HepG2 (cell line): ENCODE results near the gene NT5C. TPM values are rescaled to one million over a fixed set of nuclear protein-coding genes. Genes with fewer than 3 reads are reported as not detected.

Experiments used
- AGO2 ChIP-seq: fragments of 200-400 bp; formaldehyde crosslinking; optimal IDR thresholded peaks from 2 replicates; pipeline ENCODE3; 2017; ENCODE audit warnings: mild to moderate bottlenecking, low read depth, low read length, moderate library complexity
- AKNA ChIP-seq: sonication (generic); formaldehyde crosslinking; IDR thresholded peaks from 2 replicates; pipeline ENCODE4 v1.4.0; 2020; ENCODE audit warnings: missing genetic modification reagents, borderline replicate concordance
- HDAC1 ChIP-seq: sonication (generic); formaldehyde crosslinking; IDR thresholded peaks from 2 replicates; pipeline ENCODE4 v1.5.1; 2020; ENCODE audit warnings: mild to moderate bottlenecking, missing genetic modification reagents
- KAT8 ChIP-seq: IDR thresholded peaks from 2 replicates; pipeline ENCODE4 v1.6.1; 2016; ENCODE audit warnings: missing genetic modification reagents, missing compliant biosample characterization
- MAZ ChIP-seq, 2 experiments: sonication (generic) in 1 of 2; formaldehyde crosslinking in 1 of 2; IDR thresholded peaks; 2 replicates each; pipeline versions ENCODE4 v1.5.0 to v1.6.1; 2012 to 2020; ENCODE audit warnings: low read depth in 2 of 2, mild to moderate bottlenecking in 2 of 2, borderline replicate concordance in 1 of 2, improper control_type of control experiment in 1 of 2, low read length in 1 of 2, missing genetic modification reagents in 1 of 2, moderate library complexity in 1 of 2
- THRA ChIP-seq: sonication (generic); formaldehyde crosslinking; IDR thresholded peaks from 2 replicates; pipeline ENCODE4 v1.4.0; 2020; ENCODE audit warnings: missing genetic modification reagents, borderline replicate concordance
- ZNF17 ChIP-seq: sonication (generic); formaldehyde crosslinking; IDR thresholded peaks from 2 replicates; pipeline ENCODE4 v1.5.0; 2020; ENCODE audit warnings: mild to moderate bottlenecking, missing genetic modification reagents
- ZNF280D ChIP-seq: sonication (generic); formaldehyde crosslinking; IDR thresholded peaks from 2 replicates; pipeline ENCODE4 v1.5.1; 2020; ENCODE audit warnings: mild to moderate bottlenecking, missing genetic modification reagents
- ZNF512B ChIP-seq: sonication (generic); formaldehyde crosslinking; IDR thresholded peaks from 2 replicates; pipeline ENCODE4 v1.5.1; 2020; ENCODE audit warnings: missing genetic modification reagents, mild to moderate bottlenecking, borderline replicate concordance
- ZNF530 ChIP-seq: sonication (generic); formaldehyde crosslinking; IDR thresholded peaks from 2 replicates; pipeline ENCODE4 v1.5.0; 2020; ENCODE audit warnings: low read depth, mild to moderate bottlenecking, missing genetic modification reagents
- ZNF710 ChIP-seq: sonication (generic); formaldehyde crosslinking; IDR thresholded peaks from 2 replicates; pipeline ENCODE4 v1.5.0; 2020; ENCODE audit warnings: mild to moderate bottlenecking, missing genetic modification reagents, borderline replicate concordance
- ZNF75D ChIP-seq: sonication (generic); formaldehyde crosslinking; IDR thresholded peaks from 2 replicates; pipeline ENCODE4 v1.8.1; 2023; ENCODE audit warnings: missing genetic modification reagents, mild to moderate bottlenecking, borderline replicate concordance
- polyA plus RNA-seq, 8 experiments: library from polyadenylated mRNA; depleted of rRNA in 3 of 8; stranded (reverse) in 7 of 8; unstranded in 1 of 8; fragments of >200 nt; fragmentation: Illumina TruSeq in 4 of 8; extraction: Trizol in 4 of 8; gene quantifications; 2 replicates each; pipeline versions ENCODE4 v1.2.1 to v1.2.3, GENCODE V29; 2011 to 2016; ENCODE audit warnings: low read depth in 4 of 8, missing spikeins in 1 of 8, mixed read lengths in 1 of 8; ENCODE audit not compliant: insufficient read depth in 1 of 8
- total RNA-seq, 5 experiments: library from RNA; depleted of rRNA; stranded (reverse); fragments of >200 nt; fragmentation: Illumina TruSeq; extraction: Trizol; gene quantifications; 2 replicates each; pipeline ENCODE4 v1.2.3, GENCODE V29; 2016; ENCODE audit warnings: low read depth in 1 of 5

The NT5C gene
- total and polyA plus RNA-seq, 2 of the 13 experiments (the other 11 are each of a cell fraction or from before 2014, with no cell fraction given), result 42.8 to 48.6 TPM

- TF ChIP-seq HDAC1 (CRISPR knock-in tag), result no peak
- no peak for TF ChIP-seq ZNF17 (CRISPR knock-in tag)
- no peak for TF ChIP-seq KAT8
- TF ChIP-seq ZNF280D (CRISPR knock-in tag), result no peak
- no peak for TF ChIP-seq ZNF512B
- TF ChIP-seq ZNF530 (CRISPR knock-in tag), result no peak
- no peak for TF ChIP-seq AKNA
- no peak for TF ChIP-seq THRA (CRISPR knock-in tag)
- TF ChIP-seq MAZ (IDR thresholded peaks at IDR 0.05; ENCODE audit: borderline replicate concordance, low read depth, low read length), result no peak
- no peak for TF ChIP-seq MAZ (CRISPR knock-in tag; IDR thresholded peaks at IDR 0.05; ENCODE audit: low read depth)
- TF ChIP-seq ZNF75D, result no peak
- TF ChIP-seq AGO2, result peak; percentile 99
- no peak for TF ChIP-seq ZNF710 (CRISPR knock-in tag)
Measured at GRCh38 chr17:75128694-75129505, 2.6 kb downstream of the NT5C start (continued).
